B cell (primary cell): ENCODE results near the gene CSF1R.

ENCODE experiments used
- CTCF ChIP-seq: fragments of 200-600 bp; IDR thresholded peaks from one replicate; pipeline ENCODE4 v1.8.0; 2022; ENCODE audit warnings: antibody characterized with exemption, mild to moderate bottlenecking
- EZH2 ChIP-seq: IDR thresholded peaks from 2 replicates; pipeline ENCODE4 v1.6.1; 2012; ENCODE audit warnings: borderline replicate concordance, low read depth, mild to moderate bottlenecking, moderate library complexity, low read length; ENCODE audit not compliant: insufficient read depth, poor library complexity, severe bottlenecking

DNA sequence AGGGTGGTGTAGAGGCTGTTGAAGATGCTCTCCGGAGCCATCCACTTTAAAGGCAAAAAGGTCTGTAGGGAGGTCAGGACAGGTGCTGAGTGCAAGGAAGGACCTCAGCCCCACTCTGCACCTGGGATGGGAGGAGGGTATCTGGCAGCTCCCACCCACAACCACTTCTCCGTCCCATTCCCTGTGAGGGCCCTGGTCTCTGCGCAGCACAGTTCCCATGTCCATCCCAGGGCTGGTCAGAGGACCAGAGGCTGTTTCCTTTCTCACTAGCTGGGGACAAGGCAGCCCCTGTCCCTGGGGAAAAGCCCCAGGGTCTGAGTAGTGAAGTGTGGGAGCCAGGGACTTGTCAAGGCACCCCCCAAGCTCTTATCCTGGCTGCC lies 33.7 kb upstream of the CSF1R start:
- TF ChIP-seq CTCF (no peak), EZH2 (no peak)
